ENCODE results near the gene CAV1. TPM values are rescaled to one million over a fixed set of nuclear protein-coding genes. Genes with fewer than 3 reads are reported as not detected.

The CAV1 gene
- total and polyA plus RNA-seq, 2 of the 13 experiments (the other 11 are each of a cell fraction or from before 2014, with no cell fraction given): 0.40 TPM; not detected in 1

DNA sequence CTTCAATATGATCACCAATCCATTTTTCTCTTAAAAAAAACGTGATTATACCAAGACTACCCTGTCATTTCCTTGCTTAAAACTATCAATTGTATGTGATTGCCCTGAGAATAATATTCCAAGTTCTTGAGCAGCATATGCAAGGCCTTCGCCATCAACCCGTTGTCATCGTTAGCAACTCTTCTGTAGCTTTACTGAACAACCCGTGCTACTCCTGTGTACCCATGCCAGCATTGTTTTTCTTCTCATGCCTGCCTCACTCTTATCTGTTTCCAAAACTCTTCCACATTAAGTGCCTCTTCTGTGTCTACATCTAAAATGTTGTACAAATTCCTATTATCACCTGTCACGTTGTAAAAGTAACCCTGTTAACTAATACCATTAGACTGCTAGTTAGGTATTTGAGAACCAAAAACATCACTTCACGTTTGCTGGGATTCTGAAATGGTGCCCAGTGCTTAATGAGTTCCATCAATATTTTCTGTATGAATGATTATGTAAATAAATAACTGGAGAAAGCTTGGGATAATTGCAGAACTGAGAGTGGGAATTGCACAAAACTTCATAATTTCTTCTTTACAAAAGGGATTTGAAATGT, 14.8 kb upstream of the CAV1 start:
- Histone ChIP-seq H3K79me2 (ENCODE audit: insufficient read depth, low read length) (no peaks in the 10 kb centered on the region), H3K4me3 (replicated peaks in 1 of 3; ENCODE audit: insufficient read depth in 1 of 3, low read depth in 2 of 3, low read length in 3 of 3) (no peak overlapping the region), H3K36me3 (replicated peaks in 1 of 2; ENCODE audit: control insufficient read depth in 1 of 2, insufficient read depth in 2 of 2, low read length in 2 of 2) (no peaks in the 10 kb centered on the region), H4K20me1 (ENCODE audit: insufficient read depth, low read length) (no peaks in the 10 kb centered on the region), H3K27ac (ENCODE audit: extremely low read length, insufficient read depth, low read length) (no peak overlapping the region), H3K4me1 (ENCODE audit: insufficient read depth, low read length) (peaks cover 20% of the 10 kb centered on the region), H3K9me3 (ENCODE audit: low read length) (no peaks in the 10 kb centered on the region), H3K27me3 (ENCODE audit: control insufficient read depth in 1 of 2, insufficient read depth in 2 of 2, low read length in 2 of 2) (no peaks in the 10 kb centered on the region), H3K9ac (ENCODE audit: insufficient read depth, low read depth, low read length) (no peak overlapping the region), H3K4me2 (ENCODE audit: low read depth, low read length) (no peak overlapping the region), H2AFZ (ENCODE audit: low read length) (no peak overlapping the region)
- BruUV-seq (replicated peaks): no TSS peak
- no peak for ATAC-seq
- no peak for FAIRE-seq
- POLR2A ChIA-PET: no interaction called here
- 73% methylated on average over 7 of the region's 7 CpGs for WGBS (ENCODE audit: low lambda C conversion rate)
- TF ChIP-seq ATM (IDR thresholded peaks at IDR 0.05; ENCODE audit: borderline replicate concordance) (no peak), KMT2A (CRISPR knock-in tag; IDR thresholded peaks at IDR 0.05) (no peak), ISX (CRISPR knock-in tag; conservative IDR thresholded peaks at IDR 0.05) (no peak), ZNF891 (CRISPR knock-in tag; IDR thresholded peaks at IDR 0.05) (no peak), STAG1 (CRISPR knock-in tag; IDR thresholded peaks at IDR 0.05) (no peak), ZNF234 (CRISPR knock-in tag; conservative IDR thresholded peaks at IDR 0.05) (no peak), ATF7 (IDR thresholded peaks at IDR 0.05) (no peak), ATF7 (CRISPR knock-in tag; IDR thresholded peaks at IDR 0.05) (no peak), ZNF12 (CRISPR knock-in tag; IDR thresholded peaks at IDR 0.05) (no peak), RELA (CRISPR knock-in tag; IDR thresholded peaks at IDR 0.05) (no peak), SOX5 (CRISPR knock-in tag; IDR thresholded peaks at IDR 0.05; ENCODE audit: borderline replicate concordance) (no peak), THYN1 (CRISPR knock-in tag; IDR thresholded peaks at IDR 0.05; ENCODE audit: borderline replicate concordance, low read depth) (no peak), SMARCC2 (IDR thresholded peaks at IDR 0.05) (no peak), BRCA1 (CRISPR knock-in tag; IDR thresholded peaks at IDR 0.05) (no peak), HOXA3 (CRISPR knock-in tag; IDR thresholded peaks at IDR 0.05) (no peak), HIVEP1 (CRISPR knock-in tag; IDR thresholded peaks at IDR 0.05) (no peak)
- TF ChIP-seq, protein P1, sequence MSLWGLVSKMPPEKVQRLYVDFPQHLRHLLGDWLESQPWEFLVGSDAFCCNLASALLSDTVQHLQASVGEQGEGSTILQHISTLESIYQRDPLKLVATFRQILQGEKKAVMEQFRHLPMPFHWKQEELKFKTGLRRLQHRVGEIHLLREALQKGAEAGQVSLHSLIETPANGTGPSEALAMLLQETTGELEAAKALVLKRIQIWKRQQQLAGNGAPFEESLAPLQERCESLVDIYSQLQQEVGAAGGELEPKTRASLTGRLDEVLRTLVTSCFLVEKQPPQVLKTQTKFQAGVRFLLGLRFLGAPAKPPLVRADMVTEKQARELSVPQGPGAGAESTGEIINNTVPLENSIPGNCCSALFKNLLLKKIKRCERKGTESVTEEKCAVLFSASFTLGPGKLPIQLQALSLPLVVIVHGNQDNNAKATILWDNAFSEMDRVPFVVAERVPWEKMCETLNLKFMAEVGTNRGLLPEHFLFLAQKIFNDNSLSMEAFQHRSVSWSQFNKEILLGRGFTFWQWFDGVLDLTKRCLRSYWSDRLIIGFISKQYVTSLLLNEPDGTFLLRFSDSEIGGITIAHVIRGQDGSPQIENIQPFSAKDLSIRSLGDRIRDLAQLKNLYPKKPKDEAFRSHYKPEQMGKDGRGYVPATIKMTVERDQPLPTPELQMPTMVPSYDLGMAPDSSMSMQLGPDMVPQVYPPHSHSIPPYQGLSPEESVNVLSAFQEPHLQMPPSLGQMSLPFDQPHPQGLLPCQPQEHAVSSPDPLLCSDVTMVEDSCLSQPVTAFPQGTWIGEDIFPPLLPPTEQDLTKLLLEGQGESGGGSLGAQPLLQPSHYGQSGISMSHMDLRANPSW (CRISPR knock-in tag; IDR thresholded peaks at IDR 0.05; ENCODE audit: borderline replicate concordance): no peak
- TF ChIP-seq, protein P2, sequence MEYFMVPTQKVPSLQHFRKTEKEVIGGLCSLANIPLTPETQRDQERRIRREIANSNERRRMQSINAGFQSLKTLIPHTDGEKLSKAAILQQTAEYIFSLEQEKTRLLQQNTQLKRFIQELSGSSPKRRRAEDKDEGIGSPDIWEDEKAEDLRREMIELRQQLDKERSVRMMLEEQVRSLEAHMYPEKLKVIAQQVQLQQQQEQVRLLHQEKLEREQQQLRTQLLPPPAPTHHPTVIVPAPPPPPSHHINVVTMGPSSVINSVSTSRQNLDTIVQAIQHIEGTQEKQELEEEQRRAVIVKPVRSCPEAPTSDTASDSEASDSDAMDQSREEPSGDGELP (IDR thresholded peaks at IDR 0.05; ENCODE audit: borderline replicate concordance, low read depth): no peak
- in situ Hi-C loops (cut with HindIII; ENCODE audit: extremely low pct_ligation_motif_present, low pct_unique_long_range_greater_than_20kb) (no loop called here), intact Hi-C loops (cut with micrococcal nuclease; ENCODE audit: unreplicated experiment) (no loop called here)
- DNase-seq (ENCODE audit: low spot score): no peak
- CTCF ChIA-PET (ENCODE audit: low intra/inter-chr PET ratio, low total read pairs): no interaction called here

Measured in HepG2 (cell line).